Cardiac muscle cell (in vitro differentiated cells and primary cell): ENCODE data around the gene FANCG. TPM values are rescaled to one million over a fixed set of nuclear protein-coding genes. Genes with fewer than 3 reads are reported as not detected.

Experiments used
- DNase-seq, 2 donors: peaks; one replicate each; pipeline versions ENCODE4 v3.0.0 to v3.0.0-alpha.2; 2010 to 2017; ENCODE audit warnings: low read depth in 1 of 2, low spot score in 1 of 2
- H3K27ac ChIP-seq: fragments of 200-600 bp; sonication (generic); 2 replicates; pipeline ENCODE4 v1.5.1; 2016
- H3K27me3 ChIP-seq: fragments of 200-600 bp; sonication (generic); 2 replicates; pipeline ENCODE4 v1.6.0; 2016; ENCODE audit warnings: control low read depth
- H3K36me3 ChIP-seq: fragments of 200-600 bp; sonication (generic); 2 replicates; pipeline ENCODE4 v1.5.1; 2016; ENCODE audit warnings: control low read depth
- H3K4me1 ChIP-seq: fragments of 200-600 bp; sonication (generic); 2 replicates; pipeline ENCODE4 v1.8.1; 2017; ENCODE audit warnings: low read depth, mild to moderate bottlenecking, mixed run types
- H3K4me3 ChIP-seq: fragments of 200-600 bp; sonication (generic); 2 replicates; pipeline ENCODE4 v1.5.1; 2016; ENCODE audit warnings: mild to moderate bottlenecking
- H3K9me3 ChIP-seq: fragments of 200-600 bp; sonication (generic); 2 replicates; pipeline ENCODE4 v1.5.1; 2017; ENCODE audit warnings: low read depth, mild to moderate bottlenecking, control low read depth
- polyA plus RNA-seq: library from polyadenylated mRNA; unstranded; fragments of >200 nt; fragmentation: Nextera tagmentation; extraction: Ambion mirVana; gene quantifications from 2 replicates; pipeline ENCODE4 v1.2.1, GENCODE V29; 2016
- total RNA-seq: library from RNA; depleted of rRNA; stranded (reverse); fragments of >200 nt; gene quantifications from 2 replicates; pipeline ENCODE4 v1.2.3, GENCODE V29; 2016
- TF ChIP-seq, protein P1 (sequence below): IDR thresholded peaks from 2 replicates; pipeline ENCODE4 v1.5.1; 2012; ENCODE audit warnings: low read depth, mild to moderate bottlenecking, low read length

FANCG gene
- total and polyA plus RNA-seq, 2 experiments from 2014 or later: 31.7 to 32.8 TPM

DNA sequence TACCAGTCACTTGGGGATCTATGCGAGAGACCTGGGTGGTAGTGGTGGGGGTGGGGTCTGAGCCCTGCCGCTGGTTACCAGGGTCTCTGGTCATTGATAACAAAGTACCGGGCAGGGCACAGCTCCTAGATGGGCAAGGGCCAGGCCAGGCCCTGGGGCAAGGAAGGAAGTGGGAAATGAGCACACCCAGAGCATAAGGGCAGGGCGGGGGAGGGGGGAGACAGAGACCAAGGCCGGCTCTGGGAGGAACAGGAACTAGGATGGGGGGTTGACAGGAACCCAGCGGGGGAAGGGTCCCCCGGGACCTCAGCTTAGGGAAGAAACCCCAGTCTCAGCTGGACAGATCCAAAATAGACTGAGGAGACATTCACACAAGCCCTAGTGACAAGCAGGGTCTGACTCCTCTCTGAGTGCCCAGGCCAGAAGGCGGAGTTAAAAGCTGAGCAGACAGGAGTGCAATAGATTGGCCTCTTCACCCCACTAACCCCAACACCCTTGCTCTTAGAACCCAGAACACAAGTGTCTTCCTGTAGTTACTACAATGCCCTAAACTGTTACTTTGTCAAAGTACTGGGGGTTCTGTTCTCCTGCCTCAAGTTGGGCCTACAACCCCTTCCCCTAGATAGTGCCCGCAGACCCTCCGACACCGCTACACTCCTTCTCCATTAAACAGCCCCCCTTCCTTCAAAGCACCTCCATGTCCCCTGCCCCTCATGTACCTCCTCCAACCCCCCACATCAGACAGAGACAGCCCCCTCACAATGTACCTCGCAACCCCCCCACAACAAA, 35.3 kb upstream of the FANCG start:
- Histone ChIP-seq H3K9me3 (no peaks in the 10 kb centered on the region), H3K4me3 (peak overlapping the region; percentile 47), H3K36me3 (no peaks in the 10 kb centered on the region), H3K27ac (peak overlapping the region; percentile 91), H3K27me3 (no peaks in the 10 kb centered on the region), H3K4me1 (peaks cover 23% of the 10 kb centered on the region)
- DNase-seq: peak; percentile 42 to 45
- TF ChIP-seq, protein P1, sequence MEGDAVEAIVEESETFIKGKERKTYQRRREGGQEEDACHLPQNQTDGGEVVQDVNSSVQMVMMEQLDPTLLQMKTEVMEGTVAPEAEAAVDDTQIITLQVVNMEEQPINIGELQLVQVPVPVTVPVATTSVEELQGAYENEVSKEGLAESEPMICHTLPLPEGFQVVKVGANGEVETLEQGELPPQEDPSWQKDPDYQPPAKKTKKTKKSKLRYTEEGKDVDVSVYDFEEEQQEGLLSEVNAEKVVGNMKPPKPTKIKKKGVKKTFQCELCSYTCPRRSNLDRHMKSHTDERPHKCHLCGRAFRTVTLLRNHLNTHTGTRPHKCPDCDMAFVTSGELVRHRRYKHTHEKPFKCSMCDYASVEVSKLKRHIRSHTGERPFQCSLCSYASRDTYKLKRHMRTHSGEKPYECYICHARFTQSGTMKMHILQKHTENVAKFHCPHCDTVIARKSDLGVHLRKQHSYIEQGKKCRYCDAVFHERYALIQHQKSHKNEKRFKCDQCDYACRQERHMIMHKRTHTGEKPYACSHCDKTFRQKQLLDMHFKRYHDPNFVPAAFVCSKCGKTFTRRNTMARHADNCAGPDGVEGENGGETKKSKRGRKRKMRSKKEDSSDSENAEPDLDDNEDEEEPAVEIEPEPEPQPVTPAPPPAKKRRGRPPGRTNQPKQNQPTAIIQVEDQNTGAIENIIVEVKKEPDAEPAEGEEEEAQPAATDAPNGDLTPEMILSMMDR: no peak

- Histone ChIP-seq H3K27me3 (no peaks in the 10 kb centered on the region), H3K9me3 (no peaks in the 10 kb centered on the region), H3K27ac (peak overlapping the region; percentile 91), H3K4me3 (peak overlapping the region; percentile 47), H3K36me3 (no peaks in the 10 kb centered on the region), H3K4me1 (peaks cover 28% of the 10 kb centered on the region)
- DNase-seq: peak; percentile 90 to 97
- TF ChIP-seq, protein P1: no peak
These were observed 34.5 kb upstream of the FANCG start for GRCh38 chr9:35114113-35114839.

DNA sequence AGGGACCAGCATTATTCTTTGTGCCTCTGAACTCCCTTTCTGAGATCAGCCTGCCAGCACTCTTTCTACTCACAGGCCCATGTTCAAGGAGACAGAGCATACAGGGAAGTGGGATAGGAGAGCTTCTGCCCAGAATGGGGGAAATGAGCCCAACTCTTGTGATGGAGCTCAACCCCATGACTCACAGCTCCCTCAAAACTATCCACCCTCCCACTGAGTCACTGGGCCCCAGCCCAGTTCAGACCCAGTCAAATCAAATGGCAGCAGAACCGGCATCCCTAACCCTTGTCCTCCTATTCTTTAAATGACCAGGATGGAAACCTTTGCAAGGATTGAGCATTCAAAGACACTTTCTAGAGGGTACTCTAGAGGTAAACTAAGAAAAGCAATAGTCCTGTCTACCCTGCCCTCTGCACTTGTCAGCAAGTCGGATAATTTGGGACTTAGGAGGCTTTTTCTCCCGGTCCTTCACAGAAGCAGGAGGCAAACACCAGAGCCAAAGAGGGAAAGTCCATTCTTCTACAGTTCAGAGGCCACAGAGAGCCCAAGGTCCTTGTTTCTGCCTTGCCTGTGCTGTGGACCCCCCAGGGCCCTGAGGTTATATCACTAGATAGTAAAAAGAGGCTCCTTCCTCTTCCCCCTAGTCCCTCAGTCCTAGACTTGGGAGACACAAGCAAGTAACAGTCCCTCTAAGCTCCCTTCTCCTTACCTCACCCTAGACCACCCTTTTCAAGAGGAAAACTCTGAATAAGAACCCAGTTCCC, 32.7 kb upstream of the FANCG start:
- Histone ChIP-seq H3K27ac (peak overlapping the region; percentile 73), H3K27me3 (no peaks in the 10 kb centered on the region), H3K4me1 (peaks cover 38% of the 10 kb centered on the region), H3K9me3 (no peaks in the 10 kb centered on the region), H3K4me3 (no peak overlapping the region), H3K36me3 (peaks cover 9% of the 10 kb centered on the region)
- peak in 1 of 2 donors; percentile 57 for DNase-seq
- TF ChIP-seq, protein P1: no peak

DNA sequence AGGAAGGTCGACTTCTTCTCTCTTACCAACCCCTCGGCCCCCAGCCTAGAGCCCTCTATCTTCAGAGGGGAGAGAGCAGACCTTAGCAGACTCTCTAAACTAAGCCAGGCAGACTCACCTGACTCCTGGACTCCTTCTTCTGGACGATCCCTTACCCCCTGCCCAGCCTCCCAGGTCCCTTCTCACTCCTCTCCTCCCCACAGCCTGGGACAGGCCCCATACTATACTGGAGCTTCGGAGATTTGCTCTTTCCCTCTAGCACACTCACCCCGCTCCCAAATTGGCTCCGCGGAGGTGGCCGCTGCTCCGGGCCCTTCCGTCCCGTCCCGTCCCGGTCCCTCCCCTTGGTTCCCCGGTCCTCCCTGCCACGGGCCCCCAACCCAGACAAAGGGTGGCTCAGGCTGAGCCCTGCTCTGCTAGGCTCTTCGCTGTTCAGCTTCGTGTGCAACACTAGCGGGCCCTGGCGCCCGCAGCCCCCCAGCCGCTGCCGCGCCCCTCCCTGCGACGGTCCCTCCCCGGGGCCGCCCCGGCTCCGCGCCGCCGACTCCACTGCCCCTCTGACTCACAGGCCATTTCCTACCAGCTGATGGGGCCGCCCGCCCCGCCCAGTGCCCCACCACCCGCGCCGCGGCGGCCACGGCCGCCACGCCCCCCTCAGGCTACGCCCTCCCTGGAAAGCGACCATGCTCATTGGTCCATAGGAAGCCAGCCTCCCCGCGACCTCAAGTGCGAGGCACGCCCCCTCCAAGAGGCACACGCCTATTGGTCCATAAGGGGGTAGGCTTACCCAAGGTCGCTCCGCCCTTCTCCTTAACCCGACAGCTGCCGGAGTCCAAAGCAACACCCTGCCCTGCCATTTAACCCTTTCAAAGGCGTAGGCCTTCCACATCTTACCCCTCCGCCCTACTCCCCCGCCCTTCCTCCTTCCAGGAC, 31.5 kb upstream of the FANCG start:
- Histone ChIP-seq H3K27ac (peak overlapping the region; percentile 73), H3K9me3 (no peaks in the 10 kb centered on the region), H3K36me3 (peaks cover 9% of the 10 kb centered on the region), H3K4me3 (peak overlapping the region; percentile 69), H3K4me1 (peaks cover 38% of the 10 kb centered on the region), H3K27me3 (no peaks in the 10 kb centered on the region)
- peak; percentile 99 for DNase-seq
- TF ChIP-seq, protein P1: no peak
